ENCODE measurements around the gene ULK1. TPM values are rescaled to one million over a fixed set of nuclear protein-coding genes. Genes with fewer than 3 reads are reported as not detected.

Gene ULK1
- total RNA-seq, 1 experiment from 2014 or later = 48.9 TPM

DNA sequence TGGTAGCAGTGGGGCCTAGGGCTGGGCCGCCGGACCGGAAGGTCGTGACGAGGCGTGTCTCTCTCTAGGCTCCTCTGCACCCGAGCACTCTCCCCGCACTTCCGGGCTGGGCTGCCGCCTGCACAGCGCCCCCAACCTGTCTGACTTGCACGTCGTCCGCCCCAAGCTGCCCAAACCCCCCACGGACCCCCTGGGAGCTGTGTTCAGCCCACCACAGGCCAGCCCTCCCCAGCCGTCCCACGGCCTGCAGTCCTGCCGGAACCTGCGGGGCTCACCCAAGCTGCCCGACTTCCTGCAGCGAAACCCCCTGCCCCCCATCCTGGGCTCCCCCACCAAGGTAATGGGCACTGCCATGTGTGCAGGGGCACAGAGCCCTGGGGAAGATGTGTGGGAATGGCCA lies 21.4 kb downstream of the ULK1 start:
- TF ChIP-seq CTCF (IDR thresholded peaks at IDR 0.05; ENCODE audit: unreplicated experiment) = no peak
- H3K4me1 Mint-ChIP-seq (ENCODE audit: low read depth, unreplicated experiment) = peaks cover 16% of the 10 kb centered on the region
- H3K36me3 Mint-ChIP-seq (ENCODE audit: insufficient read depth, unreplicated experiment) = peaks cover 47% of the 10 kb centered on the region
- no peaks in the 10 kb centered on the region for H3K27me3 Mint-ChIP-seq (ENCODE audit: unreplicated experiment)
- no peak overlapping the region for H3K27ac Mint-ChIP-seq (ENCODE audit: unreplicated experiment)
- no peaks in the 10 kb centered on the region for H3K9me3 Mint-ChIP-seq (ENCODE audit: low read depth, unreplicated experiment)
- H3K4me3 Mint-ChIP-seq (ENCODE audit: low read depth, unreplicated experiment) = no peak overlapping the region
- no peak for DNase-seq
- no TSS peak for BruUV-seq (replicated peaks)
- CTCF ChIA-PET = no interaction called here
- intact Hi-C loops (cut with micrococcal nuclease; ENCODE audit: unreplicated experiment) = no loop called here

DNA sequence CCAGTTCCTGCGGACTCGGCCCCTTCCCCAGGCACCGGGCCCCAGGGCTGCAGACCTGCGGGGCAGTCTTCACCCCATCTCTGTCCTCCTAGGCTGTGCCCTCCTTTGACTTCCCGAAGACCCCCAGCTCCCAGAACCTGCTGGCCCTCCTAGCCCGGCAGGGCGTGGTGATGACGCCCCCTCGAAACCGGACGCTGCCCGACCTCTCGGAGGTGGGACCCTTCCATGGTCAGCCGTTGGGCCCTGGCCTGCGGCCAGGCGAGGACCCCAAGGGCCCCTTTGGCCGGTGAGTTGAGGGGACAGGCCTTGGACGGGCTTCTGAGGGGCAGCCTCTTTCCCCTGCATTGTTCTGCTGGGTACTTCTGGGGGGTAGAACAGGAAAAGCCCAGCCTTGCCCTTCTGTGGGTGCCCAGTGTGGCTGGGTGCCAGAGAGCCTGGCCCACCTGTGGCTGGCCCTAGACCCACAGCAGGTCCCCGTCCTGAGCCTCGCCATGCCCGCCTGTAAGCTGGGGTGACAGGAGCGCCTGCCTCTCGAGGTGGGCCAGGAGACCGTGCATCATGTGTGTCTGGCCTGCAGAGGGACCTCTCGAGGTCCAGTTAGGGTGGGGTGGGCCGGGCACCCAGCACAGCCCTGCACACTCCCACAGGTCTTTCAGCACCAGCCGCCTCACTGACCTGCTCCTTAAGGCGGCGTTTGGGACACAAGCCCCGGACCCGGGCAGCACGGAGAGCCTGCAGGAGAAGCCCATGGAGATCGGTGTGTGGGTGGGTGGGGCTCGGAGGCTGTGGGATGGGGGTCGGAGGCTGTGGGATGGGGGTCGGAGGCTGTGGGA lies 22.1 kb downstream of the ULK1 start:
- no TSS peak for BruUV-seq (replicated peaks)
- CTCF ChIA-PET = no interaction called here
- Mint-ChIP-seq H3K36me3 (ENCODE audit: insufficient read depth, unreplicated experiment) (peaks cover 45% of the 10 kb centered on the region), H3K4me1 (ENCODE audit: low read depth, unreplicated experiment) (peaks cover 15% of the 10 kb centered on the region), H3K27ac (ENCODE audit: unreplicated experiment) (no peak overlapping the region), H3K9me3 (ENCODE audit: low read depth, unreplicated experiment) (no peaks in the 10 kb centered on the region), H3K27me3 (ENCODE audit: unreplicated experiment) (no peaks in the 10 kb centered on the region), H3K4me3 (ENCODE audit: low read depth, unreplicated experiment) (no peak overlapping the region)
- no peak for TF ChIP-seq CTCF (IDR thresholded peaks at IDR 0.05; ENCODE audit: unreplicated experiment)
- intact Hi-C loops (cut with micrococcal nuclease; ENCODE audit: unreplicated experiment) = no loop called here
- DNase-seq = no peak

DNA sequence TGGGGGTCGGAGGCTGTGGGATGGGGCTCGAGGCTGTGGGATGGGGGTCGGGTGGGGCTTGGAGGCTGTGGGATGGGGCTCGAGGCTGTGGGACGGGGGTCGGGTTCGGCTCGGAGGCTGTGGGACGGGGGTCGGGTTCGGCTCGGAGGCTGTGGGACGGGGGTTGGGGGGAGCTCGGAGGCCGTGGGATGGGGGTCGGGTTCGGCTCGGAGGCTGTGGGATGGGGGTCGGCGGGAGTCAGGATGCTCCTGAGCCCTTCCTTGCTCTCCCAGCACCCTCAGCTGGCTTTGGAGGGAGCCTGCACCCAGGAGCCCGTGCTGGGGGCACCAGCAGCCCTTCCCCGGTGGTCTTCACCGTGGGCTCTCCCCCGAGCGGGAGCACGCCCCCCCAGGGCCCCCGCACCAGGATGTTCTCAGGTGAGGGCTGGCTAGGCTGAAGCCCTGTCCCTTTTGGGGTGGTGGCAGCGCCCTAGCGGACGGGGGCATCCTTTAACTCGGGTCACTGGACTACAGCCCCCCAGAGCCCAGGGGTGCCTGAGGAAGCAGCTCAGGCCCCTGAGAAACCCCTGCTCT lies 22.8 kb downstream of the ULK1 start:
- no peaks in the 10 kb centered on the region for H3K27me3 Mint-ChIP-seq (ENCODE audit: unreplicated experiment)
- no peak overlapping the region for H3K4me3 Mint-ChIP-seq (ENCODE audit: low read depth, unreplicated experiment)
- H3K27ac Mint-ChIP-seq (ENCODE audit: unreplicated experiment) = no peak overlapping the region
- no peak for TF ChIP-seq CTCF (IDR thresholded peaks at IDR 0.05; ENCODE audit: unreplicated experiment)
- intact Hi-C loops (cut with micrococcal nuclease; ENCODE audit: unreplicated experiment) = no loop called here
- H3K9me3 Mint-ChIP-seq (ENCODE audit: low read depth, unreplicated experiment) = no peaks in the 10 kb centered on the region
- peaks cover 44% of the 10 kb centered on the region for H3K36me3 Mint-ChIP-seq (ENCODE audit: insufficient read depth, unreplicated experiment)
- CTCF ChIA-PET = no interaction called here
- peaks cover 8% of the 10 kb centered on the region for H3K4me1 Mint-ChIP-seq (ENCODE audit: low read depth, unreplicated experiment)
- no peak for DNase-seq
- BruUV-seq (replicated peaks) = no TSS peak

- CTCF ChIA-PET = interaction anchor here (0.5 kb wide), 1 partner anchor 680 kb away, joined by 3 read pairs; no protein-coding TSS in a partner anchor
- BruUV-seq (replicated peaks) = no TSS peak
Observed at GRCh38 chr12:131917711-131918306, 23.4 kb downstream of the ULK1 start.

More at GRCh38 chr12:131917711-131918306, 23.4 kb downstream of the ULK1 start:
- Mint-ChIP-seq H3K4me3 (ENCODE audit: low read depth, unreplicated experiment) (no peak overlapping the region), H3K27me3 (ENCODE audit: unreplicated experiment) (no peaks in the 10 kb centered on the region), H3K9me3 (ENCODE audit: low read depth, unreplicated experiment) (no peaks in the 10 kb centered on the region), H3K4me1 (ENCODE audit: low read depth, unreplicated experiment) (peaks cover 2% of the 10 kb centered on the region), H3K36me3 (ENCODE audit: insufficient read depth, unreplicated experiment) (peaks cover 39% of the 10 kb centered on the region), H3K27ac (ENCODE audit: unreplicated experiment) (no peak overlapping the region)
- DNase-seq = no peak
- intact Hi-C loops (cut with micrococcal nuclease; ENCODE audit: unreplicated experiment) = no loop called here
- no peak for TF ChIP-seq CTCF (IDR thresholded peaks at IDR 0.05; ENCODE audit: unreplicated experiment)

Data from Calu3 (cell line).